NCI-H2081 treated with DMSO at 0.1 percent for 48 hours (cell line): ENCODE measurements around the gene CCBE1.

Experiments
- DNase-seq: peaks from one replicate; lab custom pipeline; 2025; lab: John Stamatoyannopoulos, UW

Gene CCBE1

DNA sequence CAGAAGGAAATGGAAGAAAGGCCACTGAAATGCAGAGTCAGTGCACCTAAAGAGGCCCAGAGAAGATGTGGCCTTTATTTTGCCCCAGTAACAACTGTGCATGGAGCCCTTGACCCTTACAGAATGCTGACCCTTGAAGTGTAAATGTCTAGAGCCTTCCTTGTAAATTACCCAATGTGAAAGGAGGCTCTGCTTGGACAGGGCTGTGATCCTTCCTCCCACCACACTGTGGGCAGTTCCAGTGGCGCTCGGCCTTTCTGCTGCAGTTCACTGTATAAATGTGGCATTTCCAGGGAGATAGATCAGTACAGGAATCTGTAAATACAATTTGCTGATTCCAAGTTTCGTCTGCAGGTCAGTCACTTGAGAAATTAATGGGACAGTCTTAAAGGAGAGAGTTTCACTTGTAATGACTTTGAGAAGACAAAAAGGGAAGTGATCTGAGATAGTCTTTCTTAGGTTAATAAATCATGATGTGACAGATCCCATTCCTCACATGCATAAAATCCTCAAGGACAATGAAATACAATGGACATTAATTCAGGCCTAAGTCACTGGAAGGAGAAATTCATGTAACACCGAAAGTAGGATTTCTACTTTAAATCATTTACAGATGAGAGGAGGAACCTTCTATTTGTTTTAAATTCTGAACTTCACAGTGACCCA lies 204.3 kb downstream of the CCBE1 start:
- DNase-seq: no peak

GRCh38 chr18:59488899-59489298 lies 208.3 kb downstream of the CCBE1 start:
- no peak for DNase-seq

- DNase-seq: no peak
These were observed 211.8 kb downstream of the CCBE1 start for GRCh38 chr18:59485382-59485781.

- DNase-seq: no peak
These were observed 212.5 kb downstream of the CCBE1 start for GRCh38 chr18:59484561-59485328.

GRCh38 chr18:59484131-59484530 lies 213.1 kb downstream of the CCBE1 start:
- no peak for DNase-seq

GRCh38 chr18:59481436-59481835 lies 215.8 kb downstream of the CCBE1 start:
- no peak for DNase-seq

- DNase-seq: no peak
These were observed 217.4 kb downstream of the CCBE1 start for GRCh38 chr18:59479776-59480175.

- no peak for DNase-seq
These were observed 218.6 kb downstream of the CCBE1 start for GRCh38 chr18:59478591-59478990.

GRCh38 chr18:59477849-59478248 lies 219.4 kb downstream of the CCBE1 start:
- DNase-seq: no peak

DNA sequence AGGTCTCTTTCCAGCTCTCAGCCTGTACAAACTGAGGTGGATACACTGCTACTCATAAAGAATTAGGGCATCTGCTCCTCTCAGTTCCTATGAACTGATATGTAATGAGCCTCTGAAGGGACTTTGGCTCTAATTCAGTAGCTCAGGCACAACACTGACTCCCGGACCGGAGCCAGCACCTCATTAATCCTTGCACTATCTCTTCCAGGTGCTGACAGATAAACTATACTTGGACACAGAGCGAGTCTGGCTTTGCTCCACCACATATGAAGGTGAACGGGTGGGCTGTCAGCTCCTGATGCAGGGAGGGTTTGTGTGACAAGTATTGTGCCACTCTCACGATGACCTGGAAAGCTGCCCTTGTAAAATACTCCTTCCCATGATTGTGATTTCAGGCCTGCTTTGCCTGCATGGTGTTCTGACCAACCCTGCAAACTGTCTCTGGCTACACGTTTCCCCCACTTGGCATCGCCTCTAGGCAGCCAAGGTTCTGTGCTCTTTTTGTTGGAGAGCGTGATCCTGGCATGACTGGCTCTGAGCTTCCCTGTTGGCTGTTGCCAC lies 226.6 kb downstream of the CCBE1 start:
- DNase-seq: no peak

DNA sequence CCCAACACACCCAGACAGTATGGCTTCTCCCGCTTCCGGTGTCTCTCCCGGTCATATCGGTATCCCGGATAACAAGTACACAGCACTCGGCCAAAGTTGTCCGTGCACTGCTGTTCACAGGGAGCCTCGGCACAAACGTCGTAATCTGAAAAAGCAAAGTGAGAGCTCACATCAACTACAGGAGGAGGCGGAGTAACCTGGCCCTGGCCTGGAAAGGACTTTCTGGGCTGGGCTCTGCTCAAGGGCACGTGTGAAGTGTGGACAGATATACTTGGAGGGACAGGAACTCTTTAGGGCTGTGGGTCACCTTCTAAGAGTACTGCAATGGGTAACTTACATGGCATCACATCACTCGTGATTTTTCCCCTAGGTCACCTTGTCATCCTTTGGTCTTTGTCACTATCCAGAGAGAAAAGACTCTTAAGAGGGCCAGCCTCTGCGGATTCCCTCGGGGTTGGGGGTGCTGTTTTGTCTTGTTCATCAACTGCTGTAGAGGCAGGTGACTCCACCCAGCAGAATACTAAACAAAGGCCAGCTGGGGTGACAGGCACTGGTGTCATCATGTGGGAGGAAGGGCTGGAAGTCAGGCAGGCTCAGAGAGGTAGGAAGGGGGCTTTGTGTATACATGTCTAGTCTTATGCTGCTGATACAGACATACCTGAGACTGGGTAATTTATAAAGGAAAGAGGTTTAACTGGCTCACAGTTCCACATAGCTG lies 227.6 kb downstream of the CCBE1 start:
- DNase-seq: no peak

DNA sequence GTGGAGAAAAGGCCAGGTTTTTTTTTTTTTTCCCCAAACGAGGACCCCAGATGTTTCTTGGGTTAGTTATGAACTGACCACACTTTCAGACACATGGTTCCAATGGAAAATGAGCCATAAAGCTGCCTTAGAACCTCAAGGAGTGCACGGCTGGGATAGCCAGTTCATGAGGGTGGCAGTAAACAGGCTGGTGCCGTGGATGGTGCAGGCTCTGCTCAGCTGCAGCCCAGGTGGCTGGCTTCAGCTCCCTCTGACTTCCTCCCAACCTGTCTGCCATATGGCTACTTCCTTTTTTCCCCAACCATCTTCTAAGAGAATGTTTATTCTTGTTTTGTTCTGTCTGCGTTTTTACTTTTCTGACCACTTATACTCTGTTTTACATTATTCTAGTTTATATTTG lies 228.4 kb downstream of the CCBE1 start:
- no peak for DNase-seq

DNA sequence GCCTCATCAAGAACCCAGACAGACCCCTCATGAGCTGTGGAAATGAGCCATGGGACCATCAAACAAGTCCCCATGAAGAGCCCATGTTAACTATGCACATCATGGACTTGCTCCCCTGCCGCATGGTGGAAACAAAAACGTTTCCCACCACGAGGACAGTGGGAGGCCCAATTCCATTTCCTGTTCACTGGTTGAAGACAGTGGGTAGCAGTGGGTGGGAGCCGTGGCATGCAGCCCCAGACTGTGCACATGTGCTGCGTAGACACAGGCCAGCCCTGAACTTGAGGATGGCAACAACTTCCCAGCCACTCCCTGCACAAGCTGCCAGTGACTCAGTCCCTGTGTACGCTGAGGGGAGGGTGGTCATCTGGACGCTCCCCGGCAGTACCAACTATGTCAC lies 229.7 kb downstream of the CCBE1 start:
- no peak for DNase-seq

DNA sequence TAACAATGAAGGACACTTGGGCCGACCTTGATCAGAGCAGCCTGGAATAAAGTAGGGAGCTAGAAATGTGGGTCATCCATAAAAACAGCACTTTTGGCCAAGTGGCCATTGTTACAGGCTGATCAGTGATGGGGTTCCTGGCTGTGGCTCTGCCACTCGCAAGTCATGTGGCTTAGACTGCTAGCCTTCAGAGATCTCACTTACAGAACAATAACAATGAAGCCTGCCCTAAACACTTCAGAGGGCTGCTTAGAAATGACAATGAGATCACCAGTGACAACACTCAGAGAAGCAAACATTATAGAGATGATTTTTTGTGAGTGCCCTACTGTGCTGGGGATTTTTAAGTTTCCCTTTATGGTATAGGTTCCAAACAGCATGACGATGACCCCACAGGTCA lies 230.2 kb downstream of the CCBE1 start:
- no peak for DNase-seq

DNA sequence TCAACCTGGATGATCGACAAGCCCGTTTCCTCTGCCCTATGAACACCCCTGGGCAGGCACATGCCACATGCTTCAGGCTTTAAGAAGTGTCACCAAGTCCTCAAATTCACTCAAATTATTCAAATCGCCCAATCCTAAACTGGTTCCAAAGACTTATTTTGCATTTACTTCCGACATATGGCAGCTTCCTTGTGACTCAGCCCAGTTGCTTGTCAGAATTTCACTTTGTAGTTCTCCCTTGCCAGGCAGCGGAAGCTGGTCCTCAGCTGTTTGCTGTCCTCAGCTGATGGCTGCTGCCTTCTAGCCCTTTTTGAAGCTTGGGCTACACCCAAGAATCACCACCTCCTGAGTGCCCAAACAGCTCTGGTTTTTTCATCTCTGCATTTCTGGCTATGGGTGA lies 232.7 kb downstream of the CCBE1 start:
- no peak for DNase-seq

DNA sequence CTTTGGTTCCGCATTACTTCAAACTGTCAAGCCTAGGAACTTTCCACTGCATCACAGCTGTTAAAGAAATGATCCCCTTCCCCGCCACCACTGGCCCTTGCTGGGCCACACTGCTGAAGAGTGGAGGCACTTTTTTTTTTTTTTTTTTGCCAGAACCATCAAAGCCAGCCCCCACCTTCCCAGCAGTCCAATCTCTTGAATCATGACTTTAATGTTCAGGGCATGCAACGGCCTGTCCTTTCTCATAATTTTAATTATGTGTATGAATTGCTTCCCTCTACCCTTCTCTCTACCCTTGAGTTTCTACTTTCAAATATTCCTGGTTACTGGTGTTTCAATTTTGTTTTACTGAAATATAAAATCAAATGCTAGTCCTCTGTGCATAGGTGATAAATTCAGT lies 236.1 kb downstream of the CCBE1 start:
- no peak for DNase-seq

- DNase-seq: no peak
These were observed 237.2 kb downstream of the CCBE1 start for GRCh38 chr18:59460072-59460420.

- DNase-seq: peak; percentile 19
These were observed 237.7 kb downstream of the CCBE1 start for GRCh38 chr18:59459369-59460071.

- DNase-seq: no peak
These were observed 238.6 kb downstream of the CCBE1 start for GRCh38 chr18:59458575-59458974.

DNA sequence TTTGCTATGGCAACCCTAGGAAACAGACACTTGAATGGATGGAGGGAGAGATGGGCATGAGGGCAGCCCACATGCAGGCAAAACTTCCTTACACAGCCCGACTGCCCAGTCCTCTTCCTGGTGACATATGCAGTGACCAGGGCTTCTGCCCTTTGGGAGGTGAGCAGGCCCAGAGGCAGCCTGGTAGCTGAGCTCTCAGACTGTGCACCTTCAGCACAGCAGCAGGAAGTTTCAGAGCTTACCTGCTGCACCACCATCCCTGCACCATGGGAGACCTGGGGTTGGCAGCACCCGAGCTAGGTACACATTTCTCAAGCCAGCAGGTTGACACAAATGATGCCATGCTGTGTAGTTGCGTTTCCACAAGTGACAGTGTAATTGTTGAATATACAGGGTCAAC lies 240.6 kb downstream of the CCBE1 start:
- DNase-seq: peak; percentile 39

DNA sequence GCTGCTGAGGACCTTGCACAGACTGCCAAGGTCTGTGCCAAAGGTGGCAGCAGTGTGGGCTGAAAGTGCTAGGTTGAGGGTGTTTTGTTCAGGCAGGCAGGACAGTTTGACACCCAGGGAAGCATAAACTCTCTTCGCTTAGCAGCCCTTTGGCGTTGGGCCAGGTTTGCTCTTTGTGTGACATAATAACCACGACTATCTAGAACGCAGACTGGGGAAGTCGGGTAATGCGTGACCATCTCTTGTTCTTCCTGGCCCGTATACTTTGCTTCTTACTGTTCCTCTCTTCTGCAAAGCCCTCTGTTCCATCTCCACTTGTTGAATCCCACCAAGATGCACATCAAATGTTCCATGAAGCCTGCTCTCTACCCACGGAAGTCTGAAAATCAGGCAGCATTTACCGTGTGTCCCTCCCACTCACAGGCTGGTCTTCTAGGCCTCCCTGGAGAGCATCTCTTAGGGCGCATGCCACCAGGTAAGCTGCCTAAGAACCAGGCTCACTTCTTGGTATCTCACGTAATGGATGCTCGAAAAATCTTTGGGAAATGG lies 241.4 kb downstream of the CCBE1 start:
- DNase-seq: no peak
